Skeletal muscle tissue (tissue), 4 donors: ENCODE measurements around the gene CHST11. TPM values are rescaled to one million over a fixed set of nuclear protein-coding genes. Genes with fewer than 3 reads are reported as not detected.

Experiments used
- H3K27ac ChIP-seq: one replicate; pipeline ENCODE4 v1.7.0; 2013; ENCODE audit warnings: mild to moderate bottlenecking, low read depth, low read length, inconsistent platforms
- H3K27me3 ChIP-seq, 3 donors: one replicate each; pipeline ENCODE4 v1.7.0; 2013; ENCODE audit warnings: low read length in 3 of 3; ENCODE audit not compliant: control insufficient read depth in 3 of 3, insufficient read depth in 3 of 3
- H3K36me3 ChIP-seq, 3 donors: one replicate each; pipeline ENCODE4 v1.7.0; 2013; ENCODE audit warnings: low read length in 3 of 3; ENCODE audit not compliant: control insufficient read depth in 3 of 3, insufficient read depth in 3 of 3
- H3K4me1 ChIP-seq, 3 donors: one replicate each; pipeline ENCODE4 v1.7.0; 2013; ENCODE audit warnings: low read length in 3 of 3, mild to moderate bottlenecking in 3 of 3; ENCODE audit not compliant: control insufficient read depth in 3 of 3, insufficient read depth in 3 of 3
- H3K4me3 ChIP-seq, 3 donors: one replicate each; pipeline ENCODE4 v1.7.0; 2013; ENCODE audit warnings: low read length in 3 of 3
- H3K9ac ChIP-seq, 3 donors: one replicate each; pipeline ENCODE4 v1.7.0; 2013; ENCODE audit warnings: low read length in 3 of 3, mild to moderate bottlenecking in 3 of 3, moderate library complexity in 2 of 3, low read depth in 1 of 3
- H3K9me3 ChIP-seq, 3 donors: one replicate each; pipeline ENCODE4 v1.7.0; 2013; ENCODE audit warnings: low read length in 3 of 3; ENCODE audit not compliant: control insufficient read depth in 3 of 3
- total RNA-seq: library from RNA; depleted of rRNA; stranded (reverse); fragments of >200 nt; gene quantifications from one replicate; pipeline ENCODE4 v1.2.3, GENCODE V29; 2014
- donor health status: Osteomylitis.

The CHST11 gene
- total RNA-seq, 1 donor from 2014 or later, result 2.1 TPM

DNA sequence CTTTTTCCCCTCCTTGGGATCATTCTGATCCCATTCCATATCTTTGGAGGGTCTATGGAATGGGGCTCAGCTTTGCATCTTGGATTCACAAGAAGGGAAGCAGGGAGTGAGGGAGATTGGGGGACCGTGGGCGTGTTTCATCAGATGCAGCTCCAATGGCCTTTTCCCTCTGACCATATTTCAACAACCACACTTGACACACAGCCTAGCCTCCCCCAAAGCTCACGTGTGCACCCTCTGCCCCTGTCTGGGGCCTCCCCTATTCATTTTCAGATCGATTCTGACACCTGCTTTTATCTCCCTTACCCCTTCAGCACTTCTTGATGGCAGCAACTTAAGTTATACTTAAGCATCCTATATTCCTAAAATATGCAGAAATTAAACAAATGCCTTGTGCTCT is 126.6 kb downstream of the CHST11 start:
- Histone ChIP-seq H3K36me3 (no peaks in the 10 kb centered on the region), H3K27ac (no peak overlapping the region), H3K27me3 (no peaks in the 10 kb centered on the region)

DNA sequence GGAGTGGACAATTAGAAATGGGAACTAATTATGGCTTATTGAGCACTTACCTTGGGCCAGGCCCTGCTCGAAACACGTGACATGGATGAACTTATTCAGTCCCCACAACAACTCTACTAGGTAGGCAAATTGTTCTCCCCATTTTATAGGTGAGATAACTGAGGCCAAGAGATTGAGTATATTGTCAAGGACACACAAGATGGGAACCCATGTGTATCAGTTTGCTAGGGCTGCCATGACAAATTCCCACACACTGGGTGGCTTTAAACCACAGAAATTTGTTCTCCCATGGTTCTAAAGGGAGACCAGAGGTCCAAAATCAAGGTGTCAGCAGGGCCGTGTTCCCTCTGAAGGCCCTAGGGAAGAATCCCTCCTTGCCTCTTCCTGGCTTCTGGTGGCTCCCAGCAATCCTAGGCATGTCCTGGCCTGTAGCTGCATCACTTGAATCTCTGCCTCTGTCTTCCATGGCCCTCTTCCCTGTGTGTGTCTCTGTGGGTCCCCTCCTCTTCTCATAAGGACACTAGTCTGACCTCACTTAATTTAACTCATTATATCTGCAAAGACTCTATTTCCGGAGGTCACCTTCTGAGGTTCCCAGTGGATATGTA is 128.8 kb downstream of the CHST11 start:
- no peaks in the 10 kb centered on the region for H3K4me1 ChIP-seq
- H3K27ac ChIP-seq, result no peak overlapping the region
- H3K27me3 ChIP-seq, result no peaks in the 10 kb centered on the region
- no peak overlapping the region for H3K4me3 ChIP-seq
- H3K9me3 ChIP-seq, result no peaks in the 10 kb centered on the region
- no peak overlapping the region for H3K9ac ChIP-seq
- no peaks in the 10 kb centered on the region for H3K36me3 ChIP-seq

More for the DNA sequence above, 126.6 kb downstream of the CHST11 start:
- Histone ChIP-seq H3K9me3 (no peaks in the 10 kb centered on the region), H3K4me1 (no peaks in the 10 kb centered on the region), H3K9ac (no peak overlapping the region), H3K4me3 (no peak overlapping the region)

DNA sequence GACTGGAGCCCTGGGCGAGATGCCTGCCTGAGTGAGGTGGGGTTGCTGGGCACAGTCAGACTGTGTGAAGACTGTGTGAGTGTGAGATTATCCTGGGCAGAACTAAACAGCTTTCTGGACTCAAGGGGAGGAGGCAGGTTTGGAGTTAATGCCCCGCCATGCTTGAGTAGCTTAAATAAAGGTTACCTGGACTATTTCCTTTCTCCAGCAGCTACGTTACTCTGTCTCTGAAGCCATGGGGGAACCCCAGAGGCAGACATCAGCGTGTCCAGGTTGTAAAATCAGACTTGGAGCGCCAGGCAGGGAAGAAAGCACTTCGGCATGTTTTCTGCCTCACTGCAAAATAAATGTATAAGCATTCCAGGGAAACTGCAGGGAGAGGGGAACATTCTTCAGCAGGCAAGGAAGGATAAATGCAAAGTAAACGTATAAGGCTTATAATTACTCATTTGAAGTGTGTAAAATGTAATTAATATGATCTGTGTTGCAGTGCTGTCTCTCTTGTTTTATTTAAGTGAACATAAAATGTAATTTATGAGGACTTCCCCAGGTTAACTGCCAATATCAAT is 129.7 kb downstream of the CHST11 start:
- Histone ChIP-seq H3K27ac (no peak overlapping the region), H3K27me3 (no peaks in the 10 kb centered on the region), H3K4me3 (no peak overlapping the region), H3K36me3 (no peaks in the 10 kb centered on the region), H3K4me1 (no peaks in the 10 kb centered on the region), H3K9me3 (no peaks in the 10 kb centered on the region), H3K9ac (no peak overlapping the region)

DNA sequence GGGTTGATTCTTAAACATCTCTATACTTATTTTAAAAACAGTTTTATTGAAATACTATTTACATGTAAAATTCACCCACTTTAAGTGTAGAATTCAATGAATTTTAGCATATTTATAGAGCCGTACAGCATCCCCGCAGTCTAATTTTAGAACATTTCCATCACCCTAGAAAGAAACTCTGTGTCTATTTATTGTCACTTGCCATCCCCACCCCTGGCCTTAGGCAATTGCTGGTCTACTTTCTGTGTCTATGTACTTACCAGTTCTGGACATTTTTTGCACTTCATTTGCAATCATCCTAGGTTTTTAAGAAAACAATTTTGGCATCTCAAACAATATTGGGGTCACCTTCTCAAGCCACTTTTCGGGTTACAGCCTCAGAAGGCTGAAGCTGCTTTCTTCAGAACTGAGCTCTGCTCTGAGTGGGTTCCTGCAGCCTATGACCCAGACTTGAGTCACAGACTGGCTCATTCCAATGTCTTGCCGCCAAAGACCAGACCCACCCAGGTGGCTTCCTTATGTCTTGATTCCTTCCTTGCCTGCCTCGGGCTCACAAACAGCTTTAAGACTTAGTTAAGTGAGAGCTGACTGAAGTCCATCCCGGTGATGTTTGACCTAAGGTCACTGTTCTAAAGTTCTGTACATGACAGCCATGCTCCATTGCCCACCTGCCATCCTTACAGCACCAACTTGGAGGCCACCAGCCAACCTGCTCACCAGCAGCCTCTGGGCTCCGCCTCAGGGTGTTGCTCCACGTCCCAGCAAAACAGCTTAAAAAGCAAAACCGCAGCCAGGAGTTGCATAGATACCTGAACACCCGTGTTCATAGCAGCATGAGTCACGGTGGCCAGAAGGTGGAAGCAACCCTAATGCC is 131.5 kb downstream of the CHST11 start:
- Histone ChIP-seq H3K27me3 (no peaks in the 10 kb centered on the region), H3K27ac (no peak overlapping the region), H3K9me3 (no peaks in the 10 kb centered on the region), H3K4me3 (no peak overlapping the region), H3K36me3 (no peaks in the 10 kb centered on the region), H3K9ac (no peak overlapping the region), H3K4me1 (no peaks in the 10 kb centered on the region)

DNA sequence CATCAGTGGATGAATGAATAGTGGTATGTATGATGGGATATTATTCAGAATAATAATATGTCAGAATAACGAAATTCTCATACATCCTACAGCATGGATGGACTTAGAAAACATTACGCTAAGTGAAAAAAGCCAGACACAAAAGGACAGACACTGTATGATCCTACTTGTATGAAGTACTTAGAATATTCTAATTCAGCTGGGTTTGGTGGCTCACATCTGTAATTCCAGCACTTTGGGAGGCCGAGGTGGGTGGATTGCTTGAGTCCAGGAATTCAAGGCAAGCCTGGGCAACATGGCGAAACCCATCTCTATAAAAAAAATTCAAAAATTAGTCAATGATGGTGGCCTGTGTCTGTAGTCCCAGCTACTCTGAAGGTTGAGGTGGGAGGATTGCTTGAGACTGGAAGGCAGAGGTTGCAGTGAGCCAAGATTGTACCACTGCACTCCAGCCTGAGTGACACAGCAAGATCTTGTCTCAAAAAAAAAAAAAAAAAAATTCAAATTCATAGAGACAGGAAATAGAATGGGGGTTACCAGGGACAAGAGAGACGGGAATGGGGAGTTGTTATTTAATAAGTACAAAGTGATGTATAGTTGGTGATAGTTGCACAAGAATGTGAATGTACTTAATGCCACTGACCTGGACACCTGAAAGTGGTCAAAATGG is 132.3 kb downstream of the CHST11 start:
- H3K27ac ChIP-seq, result no peak overlapping the region

DNA sequence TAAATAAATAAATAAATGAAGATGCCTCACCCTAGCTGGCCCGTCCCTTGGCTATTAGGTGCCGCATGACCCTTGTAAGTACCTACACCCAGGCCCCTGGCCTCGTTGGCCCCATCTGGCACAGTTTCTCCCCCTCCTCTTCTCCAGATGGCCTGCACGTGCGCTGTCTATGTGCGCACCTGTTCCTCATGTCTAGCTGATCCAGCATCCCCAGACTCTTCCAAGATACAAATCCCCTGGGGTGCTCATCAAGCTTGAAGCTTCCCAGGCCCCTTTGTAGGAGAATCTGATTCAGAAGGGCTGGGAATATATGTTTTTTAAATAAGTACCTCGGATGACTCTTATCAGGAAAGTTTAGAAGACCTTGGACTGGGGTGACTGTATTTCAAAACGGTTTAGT is 133.3 kb downstream of the CHST11 start:
- no peak overlapping the region for H3K27ac ChIP-seq
- H3K9me3 ChIP-seq, result no peaks in the 10 kb centered on the region
- H3K27me3 ChIP-seq, result no peaks in the 10 kb centered on the region
- no peak overlapping the region for H3K4me3 ChIP-seq
- no peak overlapping the region for H3K9ac ChIP-seq
- no peaks in the 10 kb centered on the region for H3K4me1 ChIP-seq
- no peaks in the 10 kb centered on the region for H3K36me3 ChIP-seq

More for the DNA sequence above, 132.3 kb downstream of the CHST11 start:
- Histone ChIP-seq H3K9ac (no peak overlapping the region), H3K4me3 (no peak overlapping the region), H3K4me1 (no peaks in the 10 kb centered on the region), H3K9me3 (no peaks in the 10 kb centered on the region), H3K27me3 (no peaks in the 10 kb centered on the region), H3K36me3 (no peaks in the 10 kb centered on the region)

DNA sequence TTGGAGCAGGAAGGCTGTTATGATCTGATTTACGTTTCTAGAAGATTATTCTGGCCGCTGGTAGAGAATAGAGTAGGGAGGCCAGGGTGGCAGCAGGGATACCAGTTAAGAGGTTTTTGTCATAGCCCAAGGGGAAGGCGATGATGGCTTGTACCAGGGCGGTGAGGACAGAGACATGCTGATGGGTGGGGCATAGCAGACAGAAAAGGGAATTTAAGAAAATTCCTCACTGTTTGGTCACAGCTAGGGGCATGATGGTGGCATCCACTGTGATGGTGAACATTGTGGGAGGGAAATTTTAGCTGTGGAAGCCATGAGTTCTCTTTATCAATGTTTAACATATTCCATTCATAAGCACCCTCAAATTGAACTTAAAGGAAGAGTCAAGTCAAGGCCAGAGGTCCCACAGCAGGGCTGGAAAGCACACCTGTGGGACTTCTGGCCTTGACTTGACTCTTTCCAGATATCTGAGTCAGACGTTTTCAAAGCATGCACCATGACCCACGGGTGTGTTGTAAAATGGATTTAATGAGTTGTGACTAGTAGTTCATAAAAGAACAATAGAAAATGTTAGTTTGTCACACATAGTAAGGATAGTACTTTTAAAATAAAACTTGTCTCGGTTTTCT is 134.6 kb downstream of the CHST11 start:
- Histone ChIP-seq H3K36me3 (no peaks in the 10 kb centered on the region), H3K4me3 (no peak overlapping the region), H3K9ac (no peak overlapping the region), H3K27ac (no peak overlapping the region), H3K27me3 (no peaks in the 10 kb centered on the region), H3K4me1 (no peaks in the 10 kb centered on the region), H3K9me3 (no peaks in the 10 kb centered on the region)

DNA sequence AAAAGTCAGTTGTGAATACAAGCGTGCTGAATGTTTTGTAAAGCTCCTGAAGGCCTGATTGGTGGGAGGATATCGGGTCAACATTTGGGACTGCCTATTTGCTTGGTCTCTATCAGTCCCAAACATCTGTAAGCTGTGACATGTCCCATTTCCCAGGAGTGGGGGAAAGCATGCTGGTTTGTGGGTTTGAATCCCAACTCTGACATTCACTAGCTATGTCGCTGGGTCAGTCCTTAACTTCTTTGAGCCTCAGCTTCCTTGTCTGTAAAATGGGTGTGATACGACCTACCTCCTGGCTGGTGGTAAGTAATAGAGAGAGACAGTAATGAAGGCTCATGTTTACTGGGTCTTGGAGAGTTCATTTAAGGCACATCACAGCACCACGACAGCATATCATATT is 136.7 kb downstream of the CHST11 start:
- H3K9me3 ChIP-seq, result no peaks in the 10 kb centered on the region
- no peaks in the 10 kb centered on the region for H3K4me1 ChIP-seq
- no peak overlapping the region for H3K9ac ChIP-seq
- no peaks in the 10 kb centered on the region for H3K27me3 ChIP-seq
- no peaks in the 10 kb centered on the region for H3K36me3 ChIP-seq
- H3K4me3 ChIP-seq, result no peak overlapping the region
- no peak overlapping the region for H3K27ac ChIP-seq

DNA sequence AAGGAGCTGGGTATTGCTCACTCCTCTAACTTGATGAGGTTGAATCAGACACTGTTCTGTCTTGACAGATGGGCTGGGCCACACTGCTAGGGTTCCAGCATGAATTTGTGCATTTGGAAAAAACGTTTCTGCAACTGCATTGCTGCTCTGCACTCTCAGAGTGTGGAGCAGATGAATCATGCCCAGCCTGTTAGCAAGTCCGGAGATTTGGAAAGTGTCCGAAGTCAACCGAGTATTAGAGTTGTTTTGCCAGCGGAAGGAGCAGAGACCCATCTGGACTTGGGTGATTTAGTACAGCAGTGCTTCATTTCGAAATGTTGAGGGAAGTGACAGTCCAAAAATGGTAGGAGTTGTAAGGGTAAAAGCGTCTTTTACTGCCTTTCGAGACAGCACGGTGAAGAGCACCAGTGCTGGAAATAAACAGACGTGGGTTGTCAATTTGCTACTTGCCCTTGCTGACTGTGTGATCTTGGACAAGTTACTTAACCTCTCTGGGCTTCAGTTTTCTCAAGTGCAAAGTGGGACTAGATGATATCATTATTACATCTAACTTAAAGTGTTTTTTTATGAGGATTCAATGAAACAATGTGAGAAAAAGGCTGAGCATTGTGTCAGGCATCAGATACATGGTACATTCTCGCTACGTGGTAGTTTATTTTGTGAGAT is 139.5 kb downstream of the CHST11 start:
- H3K9me3 ChIP-seq, result no peaks in the 10 kb centered on the region
- no peak overlapping the region for H3K27ac ChIP-seq
- H3K9ac ChIP-seq, result no peak overlapping the region
- H3K36me3 ChIP-seq, result no peaks in the 10 kb centered on the region
- H3K27me3 ChIP-seq, result no peaks in the 10 kb centered on the region
- no peaks in the 10 kb centered on the region for H3K4me1 ChIP-seq
- no peak overlapping the region for H3K4me3 ChIP-seq
